Bronchial epithelial cell (primary cell): Measurements from ENCODE around the gene FURIN. TPM values are rescaled to one million over a fixed set of nuclear protein-coding genes. Genes with fewer than 3 reads are reported as not detected.

ENCODE experiments used
- DNase-seq: peaks from one replicate; pipeline ENCODE4 v3.0.0-alpha.2; 2010; ENCODE audit warnings: low read depth
- FAIRE-seq: peaks from 2 replicates; lab custom pipeline; 2011; peaks lifted over from hg19 to GRCh38; lab: Jason Lieb, UNC
- H3K27me3 ChIP-seq: 2 replicates; pipeline ENCODE4 v1.5.1; 2011; ENCODE audit warnings: low read length; ENCODE audit not compliant: control insufficient read depth, insufficient read depth
- H3K36me3 ChIP-seq: 2 replicates; pipeline ENCODE4 v1.5.1; 2011; ENCODE audit warnings: low read length; ENCODE audit not compliant: control insufficient read depth, insufficient read depth
- H3K4me3 ChIP-seq: 2 replicates; pipeline ENCODE4 v1.5.1; 2011; ENCODE audit warnings: mild to moderate bottlenecking, low read depth, low read length, control low read depth
- total RNA-seq: library from RNA; depleted of rRNA; stranded (reverse); fragments of >200 nt; gene quantifications from 2 replicates; pipeline ENCODE4 v1.2.1, GENCODE V29; 2014
- TF ChIP-seq, protein P1 (sequence below): IDR thresholded peaks from 2 replicates; pipeline ENCODE4 v1.5.1; 2011; ENCODE audit warnings: mild to moderate bottlenecking, moderate library complexity, low read length, control low read depth, inconsistent platforms; ENCODE audit not compliant: insufficient read depth, severe bottlenecking

FURIN gene
- total RNA-seq, 1 donor from 2014 or later, result 32.1 TPM

DNA sequence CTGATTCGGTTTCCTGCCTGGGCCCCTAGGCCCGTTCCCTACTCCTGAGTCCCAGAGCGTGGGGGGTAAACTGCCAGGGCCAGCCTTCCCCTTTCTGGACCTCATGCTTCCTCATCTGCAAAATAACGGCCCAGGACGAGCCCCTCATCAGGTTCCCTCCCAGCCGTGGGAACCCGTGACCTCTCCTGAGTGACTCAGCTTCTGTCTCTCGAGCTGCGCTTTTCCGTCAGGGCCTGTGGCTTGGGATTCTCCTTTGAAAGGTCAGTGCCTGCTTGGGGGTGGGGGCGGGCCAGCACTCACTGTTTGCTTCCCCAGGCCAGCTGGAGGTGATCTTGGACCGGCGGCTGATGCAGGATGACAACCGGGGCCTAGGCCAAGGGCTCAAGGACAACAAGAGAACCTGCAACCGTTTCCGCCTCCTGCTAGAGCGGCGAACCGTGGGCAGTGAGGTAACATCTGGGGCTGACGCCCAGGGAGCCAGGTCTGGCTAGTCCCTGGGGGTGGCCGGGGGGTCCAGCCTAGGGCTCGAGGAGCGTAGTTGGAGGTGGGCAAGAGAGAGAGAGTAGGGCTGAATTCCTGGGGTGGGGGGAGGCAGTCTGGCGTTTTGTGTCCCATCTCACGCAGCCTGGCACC, 47.5 kb downstream of the FURIN start:
- no peak overlapping the region for H3K4me3 ChIP-seq
- no peak for FAIRE-seq

DNA sequence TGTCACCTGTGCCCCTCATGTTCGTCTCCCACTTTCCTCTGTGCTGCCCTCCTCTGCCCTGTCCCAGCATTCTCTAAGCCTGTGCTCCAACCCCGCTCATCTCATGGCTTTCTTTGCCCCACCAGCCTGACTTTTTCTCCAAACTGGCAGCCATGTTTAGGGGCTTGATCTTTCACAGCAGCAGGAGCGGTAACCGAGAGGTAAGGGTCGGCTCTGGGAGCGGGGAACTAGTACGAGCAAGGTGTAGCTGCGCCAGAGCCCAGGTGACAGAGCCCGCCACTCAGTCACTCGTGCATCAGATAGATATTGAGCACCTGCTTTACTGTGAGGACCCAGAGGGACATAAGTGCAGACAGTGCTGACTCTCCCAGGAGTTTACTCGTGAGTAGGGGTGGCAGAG, 48.1 kb downstream of the FURIN start:
- no peak overlapping the region for H3K4me3 ChIP-seq
- no peak for DNase-seq
- no peaks in the 10 kb centered on the region for H3K27me3 ChIP-seq
- H3K36me3 ChIP-seq, result peaks cover 19% of the 10 kb centered on the region
- TF ChIP-seq, protein P1, sequence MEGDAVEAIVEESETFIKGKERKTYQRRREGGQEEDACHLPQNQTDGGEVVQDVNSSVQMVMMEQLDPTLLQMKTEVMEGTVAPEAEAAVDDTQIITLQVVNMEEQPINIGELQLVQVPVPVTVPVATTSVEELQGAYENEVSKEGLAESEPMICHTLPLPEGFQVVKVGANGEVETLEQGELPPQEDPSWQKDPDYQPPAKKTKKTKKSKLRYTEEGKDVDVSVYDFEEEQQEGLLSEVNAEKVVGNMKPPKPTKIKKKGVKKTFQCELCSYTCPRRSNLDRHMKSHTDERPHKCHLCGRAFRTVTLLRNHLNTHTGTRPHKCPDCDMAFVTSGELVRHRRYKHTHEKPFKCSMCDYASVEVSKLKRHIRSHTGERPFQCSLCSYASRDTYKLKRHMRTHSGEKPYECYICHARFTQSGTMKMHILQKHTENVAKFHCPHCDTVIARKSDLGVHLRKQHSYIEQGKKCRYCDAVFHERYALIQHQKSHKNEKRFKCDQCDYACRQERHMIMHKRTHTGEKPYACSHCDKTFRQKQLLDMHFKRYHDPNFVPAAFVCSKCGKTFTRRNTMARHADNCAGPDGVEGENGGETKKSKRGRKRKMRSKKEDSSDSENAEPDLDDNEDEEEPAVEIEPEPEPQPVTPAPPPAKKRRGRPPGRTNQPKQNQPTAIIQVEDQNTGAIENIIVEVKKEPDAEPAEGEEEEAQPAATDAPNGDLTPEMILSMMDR, result no peak
- peak; percentile 90 for FAIRE-seq

More for the DNA sequence above, 47.5 kb downstream of the FURIN start:
- no peak for DNase-seq
- TF ChIP-seq, protein P1, result no peak
- Histone ChIP-seq H3K27me3 (no peaks in the 10 kb centered on the region), H3K36me3 (peaks cover 22% of the 10 kb centered on the region)

DNA sequence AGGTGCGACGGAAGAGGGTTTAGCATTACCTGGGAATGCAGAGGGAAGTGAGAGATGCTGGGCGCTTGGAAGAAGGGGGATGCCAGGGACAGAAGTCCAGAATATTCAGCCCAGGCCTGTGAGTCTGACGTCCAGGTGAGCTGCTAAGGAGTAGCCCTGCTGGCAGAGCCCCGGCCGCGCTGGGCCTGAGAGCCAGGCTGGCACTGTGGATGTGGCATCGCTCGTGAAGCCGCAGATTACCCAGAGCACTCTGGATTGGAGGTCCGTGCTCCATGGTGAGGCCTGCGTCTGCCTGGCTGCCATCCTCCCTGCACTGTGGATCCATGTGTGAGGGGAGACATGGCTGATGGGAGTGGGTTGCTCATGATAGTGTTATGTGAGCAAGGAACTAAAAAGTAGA, 49.2 kb downstream of the FURIN start:
- TF ChIP-seq, protein P1, result no peak
- Histone ChIP-seq H3K36me3 (peaks cover 13% of the 10 kb centered on the region), H3K4me3 (no peak overlapping the region), H3K27me3 (no peaks in the 10 kb centered on the region)
- no peak for FAIRE-seq
- DNase-seq, result no peak

DNA sequence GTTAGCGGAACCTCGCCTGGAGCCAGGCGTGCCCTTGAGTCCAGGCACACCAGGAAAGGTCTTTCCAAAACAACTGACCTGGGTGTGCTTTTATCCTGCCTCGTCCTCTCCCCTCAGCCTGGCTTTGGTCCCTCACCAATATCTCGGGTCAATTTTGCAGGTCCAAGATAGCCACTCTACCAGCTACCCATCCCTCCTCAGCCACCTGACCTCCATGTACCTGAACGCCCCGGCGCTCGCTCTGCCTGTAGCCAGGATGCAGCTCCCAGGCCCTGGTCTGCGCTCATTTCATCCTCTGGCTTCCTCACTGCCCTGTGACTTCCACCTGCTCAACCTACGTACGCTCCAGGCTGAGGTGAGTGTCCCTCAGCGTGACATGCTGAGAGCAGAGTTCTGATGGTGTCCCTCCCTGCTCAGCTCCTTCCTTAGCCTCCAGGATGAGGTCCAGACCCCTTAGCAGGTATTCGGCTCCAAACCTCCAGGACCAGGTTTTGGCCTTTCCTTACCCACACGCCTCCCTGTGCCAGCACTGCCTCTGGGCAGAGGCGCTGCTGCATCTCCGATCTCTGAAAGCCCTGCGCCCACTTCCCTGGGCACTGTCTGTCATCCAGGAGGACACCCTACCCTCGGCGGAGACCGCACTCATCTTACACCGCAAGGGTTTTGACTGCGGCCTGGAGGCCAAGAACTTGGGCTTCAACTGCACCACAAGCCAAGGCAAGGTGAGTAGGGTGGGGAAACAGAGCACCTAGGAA, 49.8 kb downstream of the FURIN start:
- FAIRE-seq, result no peak
- TF ChIP-seq, protein P1, result no peak
- H3K27me3 ChIP-seq, result no peaks in the 10 kb centered on the region
- no peak overlapping the region for H3K4me3 ChIP-seq
- peaks cover 12% of the 10 kb centered on the region for H3K36me3 ChIP-seq
- no peak for DNase-seq

DNA sequence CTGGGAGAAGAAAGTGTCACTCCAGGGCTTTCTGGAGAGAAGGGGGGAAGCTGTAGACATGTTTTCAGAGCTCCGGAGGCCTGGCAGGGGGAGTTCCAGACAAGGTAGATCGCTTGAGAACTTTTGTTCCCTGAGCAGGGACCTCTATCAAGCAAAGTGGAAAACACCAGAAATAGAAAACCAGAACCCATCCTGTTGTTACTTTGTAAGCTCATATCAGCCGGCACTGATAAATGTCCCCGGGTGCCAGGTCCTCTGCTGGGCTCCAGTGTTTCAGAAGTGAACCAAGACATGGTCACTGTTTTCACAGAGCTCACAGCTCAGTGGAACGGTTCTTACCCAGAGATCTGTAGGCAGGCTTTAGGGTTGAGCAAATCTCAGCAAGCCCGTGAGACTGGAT, 50.4 kb downstream of the FURIN start:
- DNase-seq (no peak), FAIRE-seq (no peak)
- TF ChIP-seq, protein P1, result no peak
- Histone ChIP-seq H3K27me3 (no peaks in the 10 kb centered on the region), H3K4me3 (no peak overlapping the region), H3K36me3 (peaks cover 8% of the 10 kb centered on the region)
